Measurements from ENCODE around the gene A2M. TPM values are rescaled to one million over a fixed set of nuclear protein-coding genes. Genes with fewer than 3 reads are reported as not detected.

Gene A2M
- total and polyA plus RNA-seq, 2 of the 4 experiments (the other 2 are of a cell fraction), result 1.1 to 3.2 TPM

DNA sequence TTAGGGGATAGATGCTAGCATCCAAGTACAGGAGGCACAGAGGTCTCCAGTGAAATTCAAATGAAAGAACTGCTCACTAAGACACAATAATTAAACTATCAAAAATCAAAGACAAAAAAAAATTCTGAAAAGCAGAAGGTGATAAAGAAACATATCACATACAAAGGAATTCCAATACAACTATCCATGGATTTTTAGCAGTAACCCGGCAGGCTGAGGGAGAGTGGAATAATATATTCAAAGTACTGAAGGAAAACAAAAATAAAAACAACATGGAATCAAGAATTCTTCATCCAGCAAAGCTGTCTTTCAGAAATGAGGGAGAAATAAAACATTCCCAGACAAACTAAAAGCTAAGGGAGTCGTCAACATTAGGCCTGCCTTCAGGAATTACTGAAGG, 31.9 kb downstream of the A2M start:
- BruUV-seq (replicated peaks), result no TSS peak

More for the DNA sequence above, 31.9 kb downstream of the A2M start:
- in situ Hi-C loops (cut with MboI; ENCODE audit: low sequenced_read_pairs) (no loop called here), intact Hi-C loops (cut with micrococcal nuclease) (no loop called here), dilution Hi-C loops (cut with HindIII; ENCODE audit: low sequenced_read_pairs, unreplicated experiment) (no loop called here)
- ChIA-PET CTCF (no interaction called here), POLR2A (ENCODE audit: unreplicated experiment) (no interaction called here)
- Histone ChIP-seq H2BK20ac (ENCODE audit: low read depth, low read length) (no peak overlapping the region), H4K5ac (ENCODE audit: low read depth, low read length) (no peak overlapping the region), H3K9me3 (ENCODE audit: control insufficient read depth, insufficient read depth, low read length) (no peaks in the 10 kb centered on the region), H3K4me1 (ENCODE audit: control insufficient read depth, insufficient read depth, low read length) (no peaks in the 10 kb centered on the region), H4K20me1 (ENCODE audit: insufficient read depth, low read length) (no peaks in the 10 kb centered on the region), H2BK120ac (ENCODE audit: low read depth, low read length) (no peak overlapping the region), H3K27me3 (ENCODE audit: control insufficient read depth, insufficient read depth, low read length) (no peaks in the 10 kb centered on the region), H3K9ac (ENCODE audit: low read depth, low read length) (no peak overlapping the region), H3K4me3 (ENCODE audit: insufficient read depth, low read depth, low read length) (no peak overlapping the region), H2BK5ac (ENCODE audit: low read depth, low read length, poor library complexity, severe bottlenecking) (no peak overlapping the region), H3K14ac (replicated peaks; ENCODE audit: low read depth, low read length) (no peak overlapping the region), H2AK5ac (ENCODE audit: low read depth, low read length) (no peak overlapping the region), H3K27ac (ENCODE audit: insufficient read depth, low read length) (no peak overlapping the region), H3K79me1 (ENCODE audit: low read depth in 1 of 2, low read length in 2 of 2) (no peaks in the 10 kb centered on the region), H4K8ac (ENCODE audit: low read depth in 2 of 2, low read length in 2 of 2) (no peak overlapping the region), H3K9me1 (ENCODE audit: insufficient read depth, low read length) (no peaks in the 10 kb centered on the region), H2AFZ (replicated peaks; ENCODE audit: low read length, poor library complexity) (no peak overlapping the region), H2BK15ac (ENCODE audit: low read depth, low read length) (no peak overlapping the region), H3K23ac (ENCODE audit: low read depth, low read length) (no peak overlapping the region), H3K4me2 (ENCODE audit: low read depth, low read length) (no peak overlapping the region), H2AK9ac (replicated peaks; ENCODE audit: low read depth, low read length, poor library complexity) (no peak overlapping the region), H3K36me3 (ENCODE audit: control insufficient read depth, insufficient read depth, low read length) (peaks cover 2% of the 10 kb centered on the region; the same call in 1 of the 2 replicates), H3K4ac (ENCODE audit: low read depth, low read length) (no peak overlapping the region), H4K91ac (ENCODE audit: insufficient read depth, low read depth, low read length) (no peak overlapping the region), H3K18ac (ENCODE audit: low read depth, low read length) (no peak overlapping the region), H3K56ac (ENCODE audit: extremely low read depth, insufficient read depth, low read length) (no peak overlapping the region)
- TF ChIP-seq NFE2L2 (IDR thresholded peaks at IDR 0.05; ENCODE audit: low read depth, low read length) (no peak), POLR2A (IDR thresholded peaks at IDR 0.05; ENCODE audit: low read depth, low read length) (no peak), RFX5 (IDR thresholded peaks at IDR 0.05; ENCODE audit: low read depth, low read length) (no peak), ELK1 (IDR thresholded peaks at IDR 0.05; ENCODE audit: borderline replicate concordance, low read depth, low read length) (no peak), CHD1 (IDR thresholded peaks at IDR 0.05; ENCODE audit: low read depth, low read length) (no peak), SMC3 (IDR thresholded peaks at IDR 0.05; ENCODE audit: low read depth, low read length) (no peak), CEBPB (IDR thresholded peaks at IDR 0.05; ENCODE audit: low read depth, low read length) (no peak), MXI1 (IDR thresholded peaks at IDR 0.05; ENCODE audit: borderline replicate concordance, low read depth, low read length) (no peak), RAD21 (IDR thresholded peaks at IDR 0.05; ENCODE audit: low read length) (no peak), RCOR1 (IDR thresholded peaks at IDR 0.05; ENCODE audit: insufficient replicate concordance, low read length) (no peak), FOS (IDR thresholded peaks at IDR 0.05; ENCODE audit: low read depth, low read length) (no peak), BHLHE40 (IDR thresholded peaks at IDR 0.05; ENCODE audit: low read depth, low read length) (no peak), USF2 (IDR thresholded peaks at IDR 0.05; ENCODE audit: low read depth, low read length) (no peak), MAFK (IDR thresholded peaks at IDR 0.05; ENCODE audit: low read depth, low read length) (no peak), MAZ (IDR thresholded peaks at IDR 0.05; ENCODE audit: borderline replicate concordance, low read depth, low read length) (no peak)
- TF ChIP-seq, protein P1, sequence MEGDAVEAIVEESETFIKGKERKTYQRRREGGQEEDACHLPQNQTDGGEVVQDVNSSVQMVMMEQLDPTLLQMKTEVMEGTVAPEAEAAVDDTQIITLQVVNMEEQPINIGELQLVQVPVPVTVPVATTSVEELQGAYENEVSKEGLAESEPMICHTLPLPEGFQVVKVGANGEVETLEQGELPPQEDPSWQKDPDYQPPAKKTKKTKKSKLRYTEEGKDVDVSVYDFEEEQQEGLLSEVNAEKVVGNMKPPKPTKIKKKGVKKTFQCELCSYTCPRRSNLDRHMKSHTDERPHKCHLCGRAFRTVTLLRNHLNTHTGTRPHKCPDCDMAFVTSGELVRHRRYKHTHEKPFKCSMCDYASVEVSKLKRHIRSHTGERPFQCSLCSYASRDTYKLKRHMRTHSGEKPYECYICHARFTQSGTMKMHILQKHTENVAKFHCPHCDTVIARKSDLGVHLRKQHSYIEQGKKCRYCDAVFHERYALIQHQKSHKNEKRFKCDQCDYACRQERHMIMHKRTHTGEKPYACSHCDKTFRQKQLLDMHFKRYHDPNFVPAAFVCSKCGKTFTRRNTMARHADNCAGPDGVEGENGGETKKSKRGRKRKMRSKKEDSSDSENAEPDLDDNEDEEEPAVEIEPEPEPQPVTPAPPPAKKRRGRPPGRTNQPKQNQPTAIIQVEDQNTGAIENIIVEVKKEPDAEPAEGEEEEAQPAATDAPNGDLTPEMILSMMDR (conservative IDR thresholded peaks at IDR 0.05; ENCODE audit: low read depth, low read length), result no peak
- no CpG with 5 or more reads among the region's 2 CpGs for WGBS, 2 experiments (ENCODE audit: extremely low coverage in 2 of 2, insufficient read length in 1 of 2)
- DNase-seq (no peak), ATAC-seq (ENCODE audit: low read depth) (no peak)
